ENCODE measurements around the gene EFNA5.

The EFNA5 gene

DNA sequence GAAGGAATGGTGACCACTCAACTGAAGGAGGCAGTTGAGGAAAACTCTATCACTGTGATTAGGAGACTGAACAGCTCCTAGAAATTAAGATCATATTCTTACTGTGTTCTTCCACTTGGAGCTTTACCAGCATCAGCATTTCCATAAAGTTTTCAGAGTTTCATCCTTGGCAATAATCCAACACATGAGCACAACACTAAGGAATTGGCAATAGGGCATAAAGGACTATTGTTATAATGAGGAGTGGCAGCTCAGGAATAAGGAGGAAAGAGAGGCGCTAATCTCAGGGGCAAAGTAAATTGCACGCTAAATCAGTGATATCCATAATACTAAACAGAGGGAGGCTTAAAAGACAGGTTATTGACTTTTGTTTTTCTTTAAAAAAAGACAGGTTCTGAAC lies 338.9 kb downstream of the EFNA5 start:
- in situ Hi-C loops (cut with MboI; ENCODE audit: low pct_unique_long_range_greater_than_20kb, low sequenced_read_pairs, unreplicated experiment): no loop called here
- no peak for DNase-seq (ENCODE audit: low spot score)
- TF ChIP-seq, protein P1, sequence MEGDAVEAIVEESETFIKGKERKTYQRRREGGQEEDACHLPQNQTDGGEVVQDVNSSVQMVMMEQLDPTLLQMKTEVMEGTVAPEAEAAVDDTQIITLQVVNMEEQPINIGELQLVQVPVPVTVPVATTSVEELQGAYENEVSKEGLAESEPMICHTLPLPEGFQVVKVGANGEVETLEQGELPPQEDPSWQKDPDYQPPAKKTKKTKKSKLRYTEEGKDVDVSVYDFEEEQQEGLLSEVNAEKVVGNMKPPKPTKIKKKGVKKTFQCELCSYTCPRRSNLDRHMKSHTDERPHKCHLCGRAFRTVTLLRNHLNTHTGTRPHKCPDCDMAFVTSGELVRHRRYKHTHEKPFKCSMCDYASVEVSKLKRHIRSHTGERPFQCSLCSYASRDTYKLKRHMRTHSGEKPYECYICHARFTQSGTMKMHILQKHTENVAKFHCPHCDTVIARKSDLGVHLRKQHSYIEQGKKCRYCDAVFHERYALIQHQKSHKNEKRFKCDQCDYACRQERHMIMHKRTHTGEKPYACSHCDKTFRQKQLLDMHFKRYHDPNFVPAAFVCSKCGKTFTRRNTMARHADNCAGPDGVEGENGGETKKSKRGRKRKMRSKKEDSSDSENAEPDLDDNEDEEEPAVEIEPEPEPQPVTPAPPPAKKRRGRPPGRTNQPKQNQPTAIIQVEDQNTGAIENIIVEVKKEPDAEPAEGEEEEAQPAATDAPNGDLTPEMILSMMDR (IDR thresholded peaks at IDR 0.05; ENCODE audit: extremely low read depth, insufficient read depth, missing control alignments): no peak

DNA sequence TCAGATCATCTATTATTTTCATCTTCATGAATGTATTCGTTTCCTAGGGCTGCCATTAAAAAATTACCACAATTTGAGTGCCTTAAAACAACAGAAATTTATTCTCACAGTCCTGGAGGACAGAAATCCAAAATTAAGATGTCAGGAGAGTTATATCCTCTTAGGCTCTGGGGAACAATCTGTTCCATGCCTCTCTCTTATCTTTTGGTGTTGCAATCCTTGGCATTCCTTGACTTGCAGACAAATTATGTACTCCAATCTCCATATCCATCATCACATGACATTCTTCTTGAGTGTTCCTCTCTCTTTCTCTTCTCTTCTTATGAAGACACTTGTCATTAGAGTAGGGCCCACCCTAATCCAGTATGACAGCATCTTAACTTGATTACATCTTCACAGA lies 339.4 kb downstream of the EFNA5 start:
- DNase-seq (ENCODE audit: low spot score): no peak
- TF ChIP-seq, protein P1 (IDR thresholded peaks at IDR 0.05; ENCODE audit: extremely low read depth, insufficient read depth, missing control alignments): no peak
- in situ Hi-C loops (cut with MboI; ENCODE audit: low pct_unique_long_range_greater_than_20kb, low sequenced_read_pairs, unreplicated experiment): no loop called here

DNA sequence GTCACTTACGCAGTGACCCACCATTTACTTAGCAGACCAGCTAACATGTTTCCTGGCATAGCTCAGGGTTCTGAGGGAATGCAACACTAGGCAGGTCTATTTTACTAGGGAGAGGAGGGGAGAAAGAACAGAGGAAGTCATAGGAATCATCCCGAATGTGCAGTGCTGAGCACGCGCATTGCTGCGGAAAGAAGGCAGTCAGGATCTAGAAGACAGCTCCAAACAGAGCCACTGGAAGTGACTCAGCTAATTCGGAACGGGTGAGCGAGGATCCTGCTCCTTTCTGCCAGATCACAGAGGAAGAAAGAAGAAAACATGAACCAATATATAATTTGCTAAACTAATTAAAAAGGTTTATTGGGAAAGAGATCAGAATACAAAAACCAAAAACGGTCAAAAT lies 339.8 kb downstream of the EFNA5 start:
- TF ChIP-seq, protein P1 (IDR thresholded peaks at IDR 0.05; ENCODE audit: extremely low read depth, insufficient read depth, missing control alignments): no peak
- in situ Hi-C loops (cut with MboI; ENCODE audit: low pct_unique_long_range_greater_than_20kb, low sequenced_read_pairs, unreplicated experiment): no loop called here
- no peak for DNase-seq (ENCODE audit: low spot score)

- TF ChIP-seq, protein P1 (IDR thresholded peaks at IDR 0.05; ENCODE audit: extremely low read depth, insufficient read depth, missing control alignments): no peak
- DNase-seq (ENCODE audit: low spot score): no peak
- in situ Hi-C loops (cut with MboI; ENCODE audit: low pct_unique_long_range_greater_than_20kb, low sequenced_read_pairs, unreplicated experiment): no loop called here
Measured at GRCh38 chr5:107329850-107330249, 340.9 kb downstream of the EFNA5 start.
